A673 (cell line): ENCODE data around the gene STOML1. TPM values are rescaled to one million over a fixed set of nuclear protein-coding genes. Genes with fewer than 3 reads are reported as not detected.

Experiments used
- BruUV-seq: library from RNA; stranded (reverse); fragments of 400-500 nt; replicated peaks from 2 replicates; lab custom pipeline; 2021; lab: Mats Ljungman, UMichigan
- CTCF ChIA-PET: fragments of 300-600 bp; sonication (Branson Sonifier 250); formaldehyde crosslinking; loops from one replicate; lab custom pipeline; 2022; ENCODE audit warnings: antibody characterized with exemption; lab: Charles Lee
- POLR2A ChIA-PET: fragments of 300-600 bp; sonication (Branson Sonifier 250); formaldehyde crosslinking; loops from one replicate; lab custom pipeline; 2022; ENCODE audit warnings: antibody characterized with exemption; ENCODE audit not compliant: low non-redundant PET; lab: Charles Lee
- DNase-seq: peaks from one replicate; pipeline ENCODE4 v3.0.0-alpha.2; 2015; ENCODE audit warnings: low spot score
- H3K27ac ChIP-seq: fragments of 200-600 bp; sonication (generic); 2 replicates; pipeline ENCODE4 v1.5.1; 2016; ENCODE audit warnings: mixed run types, low read depth, mild to moderate bottlenecking, mixed read lengths, antibody characterized with exemption, low read length; ENCODE audit not compliant: poor library complexity, severe bottlenecking
- H3K27me3 ChIP-seq: fragments of 200-600 bp; sonication (generic); replicated peaks from 2 replicates; pipeline ENCODE4 v1.6.1; 2017; ENCODE audit warnings: mixed run types, low read depth, mild to moderate bottlenecking, mixed read lengths, antibody characterized with exemption, low read length; ENCODE audit not compliant: insufficient read depth, poor library complexity
- H3K36me3 ChIP-seq: fragments of 200-600 bp; sonication (generic); 2 replicates; pipeline ENCODE4 v1.6.1; 2016; ENCODE audit warnings: mixed run types, mild to moderate bottlenecking, mixed read lengths, antibody characterized with exemption, low read length; ENCODE audit not compliant: insufficient read depth, poor library complexity, severe bottlenecking
- H3K4me1 ChIP-seq: fragments of 200-600 bp; sonication (generic); 2 replicates; pipeline ENCODE4 v1.6.1; 2017; ENCODE audit warnings: mixed run types, mild to moderate bottlenecking, mixed read lengths, antibody characterized with exemption, low read length; ENCODE audit not compliant: insufficient read depth, poor library complexity, severe bottlenecking
- H3K4me3 ChIP-seq: fragments of 200-600 bp; sonication (generic); 2 replicates; pipeline ENCODE4 v1.5.1; 2016; ENCODE audit warnings: low read depth, mixed run types, mild to moderate bottlenecking, mixed read lengths, low read length; ENCODE audit not compliant: poor library complexity, severe bottlenecking
- H3K9me3 ChIP-seq: fragments of 200-600 bp; sonication (generic); 2 replicates; pipeline ENCODE4 v1.6.1; 2016; ENCODE audit warnings: mixed run types, low read depth, mild to moderate bottlenecking, mixed read lengths, antibody characterized with exemption, low read length; ENCODE audit not compliant: poor library complexity, severe bottlenecking
- CTCF ChIP-seq: fragments of 300-800, 200-600 bp; sonication (generic); conservative IDR thresholded peaks from 2 replicates; pipeline ENCODE4 v1.5.1; 2017; ENCODE audit warnings: low read depth, mild to moderate bottlenecking, antibody characterized with exemption, low read length, moderate library complexity, mixed read lengths
- EZH2 ChIP-seq: fragments of 200-600 bp; sonication (generic); IDR thresholded peaks from 2 replicates; pipeline ENCODE4 v1.6.1; 2017; ENCODE audit warnings: borderline replicate concordance, low read depth, mild to moderate bottlenecking, mixed read lengths, antibody characterized with exemption, low read length; ENCODE audit not compliant: poor library complexity, severe bottlenecking
- intact Hi-C: fragments of 100-400 bp; cut with micrococcal nuclease; formaldehyde crosslinking; loops from one replicate; pipeline ENCODE4 v1.10.0; 2022; ENCODE audit not compliant: unreplicated experiment
- total RNA-seq: library from RNA; stranded (reverse); gene quantifications from 2 replicates; pipeline ENCODE4 v1.2.3, GENCODE V29; 2021

The STOML1 gene
- total RNA-seq, 1 experiment from 2014 or later, result 7.3 TPM

- intact Hi-C loops, result no loop called here
These were observed 47.5 kb upstream of the STOML1 start for GRCh38 chr15:74039656-74040010.

GRCh38 chr15:74038707-74039655 is 46.9 kb upstream of the STOML1 start:
- DNase-seq, result no peak
- H3K4me1 ChIP-seq, result peaks cover 25% of the 10 kb centered on the region
- no peaks in the 10 kb centered on the region for H3K9me3 ChIP-seq
- no peaks in the 10 kb centered on the region for H3K27me3 ChIP-seq
- BruUV-seq, result no TSS peak
- TF ChIP-seq EZH2 (no peak), CTCF (no peak)
- no peak overlapping the region for H3K27ac ChIP-seq
- ChIA-PET POLR2A (no interaction called here), CTCF (interaction anchor here (0.5 to 0.9 kb wide), 3 partner anchors 66 to 314 kb away, joined by 3 to 7 read pairs (median 5); no protein-coding TSS in a partner anchor)
- no peaks in the 10 kb centered on the region for H3K36me3 ChIP-seq
- intact Hi-C loops, result no loop called here
- no peak overlapping the region for H3K4me3 ChIP-seq

More at GRCh38 chr15:74039656-74040010, 47.5 kb upstream of the STOML1 start:
- Histone ChIP-seq H3K36me3 (no peaks in the 10 kb centered on the region), H3K27me3 (no peaks in the 10 kb centered on the region), H3K9me3 (no peaks in the 10 kb centered on the region), H3K27ac (no peak overlapping the region), H3K4me3 (no peak overlapping the region), H3K4me1 (peaks cover 25% of the 10 kb centered on the region)
- TF ChIP-seq EZH2 (no peak), CTCF (no peak)
- BruUV-seq, result no TSS peak
- POLR2A ChIA-PET, result no interaction called here
- no peak for DNase-seq
- CTCF ChIA-PET, result interaction anchor here (0.9 kb wide), 1 partner anchor 67 kb away, joined by 5 read pairs; no protein-coding TSS in a partner anchor

GRCh38 chr15:74037171-74038117 is 45.3 kb upstream of the STOML1 start:
- Histone ChIP-seq H3K27ac (no peak overlapping the region), H3K4me3 (no peak overlapping the region), H3K9me3 (no peaks in the 10 kb centered on the region), H3K4me1 (peaks cover 25% of the 10 kb centered on the region), H3K36me3 (no peaks in the 10 kb centered on the region), H3K27me3 (no peaks in the 10 kb centered on the region)
- intact Hi-C loops, result loop anchor here (2.0 kb wide), 1 partner anchor 65 kb away; no protein-coding TSS in a partner anchor
- no TSS peak for BruUV-seq
- CTCF ChIA-PET, result interaction anchor here (0.7 to 2.8 kb wide), 6 partner anchors 12 to 143 kb away, joined by 3 to 49 read pairs (median 4); no protein-coding TSS in a partner anchor
- DNase-seq, result no peak
- TF ChIP-seq CTCF (no peak), EZH2 (no peak)
- POLR2A ChIA-PET, result no interaction called here
